Pancreas (tissue), 10 donors: ENCODE results near the gene ARID4B. TPM values are rescaled to one million over a fixed set of nuclear protein-coding genes. Genes with fewer than 3 reads are reported as not detected.
"Not testable (repeated sequence)": the region's sequence is repeated elsewhere in the genome, so short reads cannot be mapped to it uniquely, and the experiment has no call there.

Source experiments
- ATAC-seq, 4 donors: fragments of 200-7000 bp; cut with Tn5 transposase; one replicate each; pipeline versions ENCODE4 v1.8.0 to v1.9.1; 2020; ENCODE audit warnings: mild to moderate bottlenecking in 4 of 4, moderate library complexity in 4 of 4
- DNase-seq, 6 donors: peaks; one replicate each; pipeline ENCODE4 v3.0.0-alpha.2; 2020
- FAIRE-seq: peaks from 2 replicates; lab custom pipeline; 2012; peaks lifted over from hg19 to GRCh38; lab: Jason Lieb, UNC
- H3K27ac ChIP-seq, 4 donors: fragments of 200-600 bp; sonication (generic); 1 replicate in 3 of 4; 2 replicates in 1 of 4; pipeline versions ENCODE4 v1.5.0 to v1.8.0; 2020
- H3K27me3 ChIP-seq, 4 donors: fragments of 200-600 bp; one replicate each; pipeline ENCODE4 v1.8.0; 2021
- H3K36me3 ChIP-seq, 3 donors: fragments of 200-600 bp; sonication (generic) in 1 of 3; one replicate each; pipeline versions ENCODE4 v1.5.0 to v1.8.0; 2020 to 2021
- H3K4me1 ChIP-seq, 3 donors: fragments of 200-600 bp; one replicate each; pipeline ENCODE4 v1.8.0; 2021
- H3K4me3 ChIP-seq, 4 donors: fragments of 200-600 bp; sonication (generic) in 2 of 4; one replicate each; pipeline versions ENCODE4 v1.5.0 to v1.8.0; 2020 to 2021
- H3K9me3 ChIP-seq, 4 donors: fragments of 200-600 bp; one replicate each; pipeline ENCODE4 v1.8.0; 2021
- CTCF ChIP-seq, 4 donors: fragments of 200-600 bp; sonication (generic) in 3 of 4; IDR thresholded peaks; one replicate each; pipeline versions ENCODE4 v1.5.0 to v1.8.0; 2021; ENCODE audit warnings: antibody characterized with exemption in 4 of 4
- WGBS, 2 donors: extraction: QIAGEN DNeasy Blood & Tissue Kit; methylation state at CpG; one replicate each; pipeline ENCODE4 v1.1.7; 2013; 5-methylcytosine and 5-hydroxymethylcytosine counted together
- intact Hi-C, 3 donors: fragments of 100-400 bp; cut with DNase I; formaldehyde crosslinking; loops; one replicate each; pipeline versions ENCODE4 v1.11.1 to v1.14.2; 2022
- polyA plus RNA-seq, 2 donors: library from polyadenylated mRNA; stranded (reverse); fragments of 200-250 nt; gene quantifications; one replicate each; pipeline ENCODE4 v1.2.3, GENCODE V29; 2013
- total RNA-seq, 6 donors: library from RNA; stranded (reverse); fragmentation: NEBNext Ultra II Directional in 4 of 6; extraction: Animal tissue kit (Norgen Biotek cat#: 25700) in 4 of 6; gene quantifications; one replicate each; pipeline versions ENCODE4 v1.2.1 to v1.2.4, GENCODE V29; 2021 to 2023
- donor health status: healthy with polysubstance abuse.
- donor health status: DM: no; HTN: no; CAD: no; lungs with moderate emphysema.
- donor health status: DM: no; HTN: no; CAD: no.
- donor health status: control.
- donor health status: control.
- donor health status: Bipolar disorder and iron deficiency.
- donor health status: DM: yes; HTN: yes; CAD: no.
- donor health status: DM: no; HTN: no; CAD: no.
- donor health status: DM: no; HTN: no; CAD: no.
- donor health status: DM: yes; HTN: yes; CAD: no.

The ARID4B gene
- total and polyA plus RNA-seq, 8 donors, result 12.5 to 26.6 (median 16.7) TPM

DNA sequence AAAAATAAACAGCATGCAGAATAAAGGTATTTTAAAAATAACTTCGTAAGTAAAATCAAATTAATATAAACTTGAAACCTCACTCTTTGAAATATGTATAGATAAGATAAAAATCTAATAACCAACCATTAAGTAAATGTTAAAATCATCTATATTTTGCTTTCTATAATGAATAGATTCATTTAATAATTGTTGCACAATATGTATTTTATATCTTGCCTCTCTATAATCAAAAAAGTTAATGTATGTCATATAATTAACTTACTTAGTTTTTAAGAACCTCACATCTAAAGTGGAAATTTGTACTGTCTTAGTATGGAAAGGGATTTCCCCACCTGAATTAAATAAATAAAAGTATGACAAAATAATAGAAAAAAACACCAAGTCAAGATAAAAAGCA, 124.6 kb downstream of the ARID4B start:
- H3K9me3 ChIP-seq, result no peaks in the 10 kb centered on the region
- no peaks in the 10 kb centered on the region for H3K27me3 ChIP-seq
- WGBS, 2 donors, result 91 to 95% methylated on average over 1 of the region's 1 CpG
- TF ChIP-seq CTCF (IDR thresholded peaks at IDR 0.05), result no peak
- H3K4me3 ChIP-seq, result no peak overlapping the region
- intact Hi-C loops, result no loop called here
- no peak overlapping the region for H3K27ac ChIP-seq
- H3K36me3 ChIP-seq, result no peaks in the 10 kb centered on the region
- no peak for ATAC-seq
- no peaks in the 10 kb centered on the region for H3K4me1 ChIP-seq
- no peak for DNase-seq
- peak; percentile 96 for FAIRE-seq

DNA sequence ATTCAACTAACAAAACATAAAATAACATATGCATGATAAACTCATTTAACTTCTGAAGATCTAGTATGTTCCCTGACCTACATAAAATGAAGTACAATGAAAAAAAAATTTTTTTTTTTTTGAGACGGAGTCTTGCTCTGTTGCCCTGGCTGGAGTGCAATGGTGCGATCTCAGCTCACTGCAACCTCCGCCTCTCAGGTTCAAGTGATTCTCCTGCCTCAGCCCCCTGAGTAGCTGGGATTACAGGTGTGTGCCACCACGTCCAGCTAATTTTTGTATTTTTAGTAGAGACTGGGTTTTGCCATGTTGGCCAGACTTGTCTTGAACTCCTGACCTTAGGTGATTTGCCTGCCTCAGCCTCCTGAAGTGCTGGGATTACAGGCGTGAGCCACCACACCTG, 125.5 kb downstream of the ARID4B start:
- H3K27me3 ChIP-seq, H3K36me3 ChIP-seq, DNase-seq, H3K4me1 ChIP-seq, H3K27ac ChIP-seq, intact Hi-C loops, H3K9me3 ChIP-seq, H3K4me3 ChIP-seq, FAIRE-seq, ATAC-seq: not testable (repeated sequence)
- 96 to 98% methylated on average over 5 of the region's 5 CpGs for WGBS, 2 donors

DNA sequence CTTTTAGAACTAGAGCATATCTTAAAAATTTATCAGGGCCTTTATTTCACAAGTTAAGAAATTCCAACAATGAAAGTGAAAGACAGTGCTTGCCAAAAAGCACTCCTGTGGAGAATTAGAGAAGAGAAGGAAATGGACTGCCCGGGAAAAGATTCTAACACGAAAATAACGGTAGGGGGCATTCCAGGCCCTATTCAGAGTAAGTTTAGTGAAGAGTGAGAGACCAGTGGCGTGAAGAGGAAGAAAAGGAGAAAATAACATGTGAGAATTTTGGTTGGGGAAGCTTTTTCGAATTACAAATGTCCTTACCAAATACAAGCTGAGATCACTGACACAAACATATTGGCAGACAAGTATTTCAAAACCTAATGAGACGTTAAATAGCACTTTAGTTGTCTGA, 128.5 kb downstream of the ARID4B start:
- TF ChIP-seq CTCF (IDR thresholded peaks at IDR 0.05), result no peak
- Histone ChIP-seq H3K27me3 (no peaks in the 10 kb centered on the region), H3K4me1 (no peaks in the 10 kb centered on the region), H3K36me3 (peaks cover 0 to 15% (median 4%) of the 10 kb centered on the region in 3 donors), H3K9me3 (no peaks in the 10 kb centered on the region), H3K4me3 (no peak overlapping the region), H3K27ac (no peak overlapping the region)
- FAIRE-seq (no peak), ATAC-seq (peak in 3 of 4 donors; percentile 44 to 72 (median 56)), DNase-seq (no peak)
- 52 to 58% methylated on average over 6 of the region's 6 CpGs for WGBS, 2 donors
- intact Hi-C loops, result no loop called here

DNA sequence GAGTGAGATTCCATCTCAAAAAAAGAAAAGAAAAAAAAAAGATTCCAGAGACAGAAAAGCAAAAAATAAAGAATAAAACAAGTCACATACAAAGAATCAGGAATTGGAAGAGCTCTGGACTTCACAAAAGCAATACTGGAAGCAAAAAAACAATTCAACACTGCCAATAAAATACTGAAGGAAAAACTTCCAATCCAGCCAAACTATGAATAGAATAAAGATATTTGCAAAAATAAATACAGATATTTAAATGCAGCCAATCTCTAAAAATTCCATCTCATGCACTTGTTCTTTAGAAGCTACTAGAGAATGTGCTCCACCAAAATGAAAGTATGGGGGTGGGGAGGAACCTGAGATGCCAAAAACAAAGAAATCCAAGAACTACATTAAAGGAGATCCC, 137.5 kb downstream of the ARID4B start:
- no peak for DNase-seq

GRCh38 chr1:235187316-235187715, 140.7 kb downstream of the ARID4B start:
- TF ChIP-seq CTCF (IDR thresholded peaks at IDR 0.05), result no peak
- Histone ChIP-seq H3K9me3 (no peaks in the 10 kb centered on the region), H3K4me3 (no peak overlapping the region), H3K36me3 (peaks cover 0 to 7% (median 2%) of the 10 kb centered on the region in 3 donors), H3K27me3 (no peaks in the 10 kb centered on the region), H3K27ac (no peak overlapping the region), H3K4me1 (no peaks in the 10 kb centered on the region)
- no peak for FAIRE-seq
- no peak for ATAC-seq
- DNase-seq, result no peak
- 91% methylated on average over 4 of the region's 4 CpGs for WGBS, 2 donors
- intact Hi-C loops, result no loop called here

More for the DNA sequence above, 137.5 kb downstream of the ARID4B start:
- Histone ChIP-seq H3K4me1 (no peaks in the 10 kb centered on the region), H3K36me3 (peaks cover 0 to 21% (median 15%) of the 10 kb centered on the region in 3 donors), H3K27me3 (no peaks in the 10 kb centered on the region), H3K9me3 (no peaks in the 10 kb centered on the region), H3K4me3 (no peak overlapping the region), H3K27ac (no peak overlapping the region)
- no peak for FAIRE-seq
- no peak for TF ChIP-seq CTCF (IDR thresholded peaks at IDR 0.05)
- ATAC-seq, result no peak
- intact Hi-C loops, result no loop called here
